ENCODE data around the gene WDR46.

Gene WDR46

DNA sequence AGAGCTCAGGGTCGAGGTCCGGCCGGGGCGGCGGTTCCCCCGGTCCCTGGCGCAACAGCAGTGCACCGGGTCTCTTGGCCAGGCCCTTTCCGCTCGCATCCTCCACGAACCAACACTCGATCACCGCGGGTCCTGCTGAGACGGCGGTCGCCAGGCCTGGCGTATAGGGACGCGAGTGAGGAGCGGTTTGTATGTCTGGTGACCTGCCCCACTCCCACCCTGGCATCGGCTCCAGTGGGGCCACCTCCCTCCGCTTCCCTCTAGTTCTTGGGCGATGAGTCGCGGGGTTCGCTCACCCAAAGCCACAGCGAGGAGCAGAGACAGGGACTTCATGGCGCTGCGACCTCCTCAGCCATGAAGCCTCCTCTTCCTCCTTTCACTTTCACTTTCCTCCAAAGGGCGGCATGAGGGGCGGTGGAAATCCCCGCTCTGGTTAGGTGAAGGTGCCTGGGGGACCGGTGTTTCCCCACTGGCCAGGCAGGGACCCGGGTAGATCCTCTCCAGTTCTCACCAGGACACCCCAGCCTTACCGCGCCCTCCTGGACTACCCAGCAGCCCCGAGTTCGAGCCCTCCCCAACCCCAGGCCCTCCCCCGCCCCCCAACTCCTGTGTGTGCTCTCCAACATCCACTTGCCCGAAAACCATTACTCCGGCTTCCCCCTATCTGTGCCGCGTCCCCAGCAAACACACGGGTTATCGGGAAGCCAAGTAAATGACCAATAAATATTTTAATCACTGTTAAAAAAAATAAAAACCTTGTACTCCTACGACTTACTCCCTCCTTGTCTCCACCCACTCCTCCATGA, 24.9 kb upstream of the WDR46 start, which contains the start of gene TAPBP:
TSS of gene TAPBP (minus strand) at position 370 of the 806 bp plus-strand sequence. CDS start at position 333, 37 bp downstream.
- DNase-seq (ENCODE audit: low spot score), result no peak

DNA sequence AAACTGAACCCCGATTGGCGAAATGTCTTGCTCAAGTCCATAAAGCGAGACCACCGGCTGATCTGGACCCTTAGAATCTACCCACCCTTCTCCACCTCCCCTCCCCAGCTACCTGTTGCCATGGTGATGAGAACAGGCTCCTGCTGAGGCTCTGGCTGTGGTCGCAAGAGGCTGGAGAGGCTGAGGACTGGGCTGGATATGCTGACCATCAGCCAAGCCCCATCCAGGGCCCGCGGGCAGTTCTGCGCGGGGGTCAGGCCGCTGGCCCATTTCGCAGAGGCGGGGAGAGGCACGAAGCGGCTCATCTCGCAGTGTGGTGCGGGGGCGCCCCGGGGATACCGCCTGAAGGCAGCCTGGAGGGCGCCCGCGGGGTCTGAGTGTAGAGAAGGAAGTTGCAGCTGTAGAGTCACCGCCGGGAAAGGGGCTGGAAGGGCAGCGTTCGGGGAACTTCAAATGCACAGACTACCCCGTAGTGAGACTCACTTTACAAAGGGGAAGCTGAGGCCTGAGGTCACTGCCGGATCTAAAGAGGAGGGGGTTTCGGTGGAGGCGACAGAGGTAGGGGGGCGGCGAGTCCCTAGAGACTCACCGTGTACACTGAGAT, 24.2 kb upstream of the WDR46 start:
- DNase-seq (ENCODE audit: low spot score), result no peak

DNA sequence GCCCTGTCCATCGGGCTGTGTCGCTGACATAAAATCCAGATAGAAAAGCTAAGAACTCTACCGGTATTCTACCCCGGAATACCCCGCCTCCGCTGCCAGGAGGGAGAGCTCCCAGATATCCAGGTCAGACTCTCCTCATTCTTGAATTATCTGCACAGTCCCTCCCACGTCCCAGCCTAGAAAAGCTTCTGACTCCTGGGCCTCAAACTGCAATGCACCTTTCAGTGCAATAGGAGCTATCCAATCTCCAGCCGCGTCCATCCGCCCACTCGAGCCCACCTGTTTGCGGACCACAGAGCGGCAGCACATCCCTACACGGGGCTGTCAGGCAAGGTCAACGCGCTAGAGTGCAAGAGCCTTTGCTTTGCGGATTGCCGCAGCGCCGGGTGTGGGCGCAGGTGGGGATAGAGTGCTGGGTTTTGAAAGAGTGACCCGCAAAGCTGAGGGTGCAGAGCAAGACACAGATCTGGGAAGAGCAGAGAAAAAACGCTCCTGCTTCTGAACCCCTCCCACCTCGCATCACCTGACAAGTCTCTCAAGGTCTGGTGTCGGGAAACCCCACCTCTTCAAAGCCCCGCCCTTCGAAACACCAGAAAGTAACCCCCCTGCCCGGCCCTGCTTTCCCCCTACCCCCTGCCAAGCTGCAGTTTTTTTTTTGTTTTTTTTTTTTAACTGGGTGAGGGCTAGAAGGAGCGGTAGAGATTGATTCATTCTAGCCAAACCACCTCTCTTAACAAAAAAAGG, 23.5 kb upstream of the WDR46 start:
- peak; percentile 89 for DNase-seq (ENCODE audit: low spot score)

DNA sequence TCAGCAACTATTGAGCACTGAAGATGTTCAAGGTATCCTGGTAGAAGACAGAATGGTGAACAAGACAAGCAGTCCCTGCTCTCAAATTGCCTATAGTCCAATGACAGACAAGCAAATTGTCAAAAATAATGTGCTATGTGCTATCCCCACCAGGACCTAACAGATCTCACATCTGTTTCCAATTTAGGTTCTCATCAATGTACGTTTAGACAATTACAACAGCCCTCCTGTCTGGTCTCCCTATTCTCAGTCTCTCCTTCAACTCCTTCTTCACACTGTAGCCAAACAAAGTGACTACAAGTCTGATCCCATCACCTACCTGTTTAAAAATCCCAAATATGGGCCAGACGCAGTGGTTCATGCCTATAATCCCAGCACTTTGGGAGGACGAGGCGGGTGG, 17.3 kb upstream of the WDR46 start:
- DNase-seq (ENCODE audit: low spot score), result no peak

DNA sequence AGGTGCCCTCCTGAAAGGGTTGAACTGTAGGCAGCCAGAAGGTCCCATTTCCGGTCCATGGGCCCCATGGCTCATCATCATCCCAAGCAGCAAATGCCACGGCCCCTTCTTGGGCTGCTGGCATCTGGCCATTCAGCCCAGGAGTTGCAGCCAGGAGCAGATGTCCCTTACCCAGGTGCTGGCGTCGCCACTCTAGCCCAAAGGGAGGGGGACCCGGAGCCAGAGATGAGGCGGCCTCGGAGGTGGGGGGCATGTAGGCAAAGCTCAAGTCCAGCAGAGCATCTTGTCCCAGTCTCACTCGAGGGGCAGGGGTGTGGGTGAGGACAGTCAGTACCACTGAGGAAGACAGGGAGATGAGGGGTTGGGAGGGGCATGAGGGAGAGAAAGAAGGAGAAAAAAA, 16.0 kb upstream of the WDR46 start:
- DNase-seq (ENCODE audit: low spot score), result no peak

DNA sequence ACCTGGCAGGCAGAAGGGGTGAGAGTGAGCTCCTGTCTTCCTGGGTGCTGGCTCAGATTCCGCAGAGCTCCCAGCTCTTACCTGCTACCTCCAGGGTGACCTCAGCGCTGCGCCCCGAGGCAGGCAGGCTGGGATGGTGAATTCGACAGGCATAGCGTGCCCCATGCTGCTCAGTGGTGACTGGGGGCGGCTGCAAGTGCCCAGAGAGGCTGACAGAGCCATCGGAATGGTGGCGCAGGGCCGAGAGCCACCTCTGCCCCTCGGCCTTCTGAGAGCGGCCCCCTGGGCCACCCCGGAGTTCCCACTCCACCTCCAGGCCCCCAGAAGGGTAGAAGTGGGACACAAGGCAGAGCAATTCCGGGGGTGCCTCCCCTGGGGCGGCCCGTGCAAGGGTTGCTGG, 15.2 kb upstream of the WDR46 start:
- DNase-seq (ENCODE audit: low spot score), result no peak

DNA sequence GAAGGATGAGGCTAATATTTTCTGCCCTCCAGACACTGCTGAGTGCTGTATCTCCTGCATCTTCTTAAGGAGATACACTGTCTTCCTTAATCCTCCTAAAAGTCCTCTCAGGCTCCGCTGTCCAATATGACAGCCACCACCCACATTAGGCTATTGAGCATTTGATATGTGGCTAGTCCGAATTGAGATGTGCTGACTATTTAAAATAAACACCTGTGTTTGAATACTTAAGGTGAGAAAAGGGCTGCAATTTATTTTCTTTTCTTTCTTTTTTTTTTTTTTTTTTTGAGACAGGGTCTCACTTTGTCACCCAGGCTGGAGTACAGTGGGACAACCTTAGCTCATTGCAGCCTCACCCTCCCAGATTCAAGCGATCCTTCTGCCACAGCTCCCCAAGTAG, 12.8 kb upstream of the WDR46 start:
- no peak for DNase-seq (ENCODE audit: low spot score)

DNA sequence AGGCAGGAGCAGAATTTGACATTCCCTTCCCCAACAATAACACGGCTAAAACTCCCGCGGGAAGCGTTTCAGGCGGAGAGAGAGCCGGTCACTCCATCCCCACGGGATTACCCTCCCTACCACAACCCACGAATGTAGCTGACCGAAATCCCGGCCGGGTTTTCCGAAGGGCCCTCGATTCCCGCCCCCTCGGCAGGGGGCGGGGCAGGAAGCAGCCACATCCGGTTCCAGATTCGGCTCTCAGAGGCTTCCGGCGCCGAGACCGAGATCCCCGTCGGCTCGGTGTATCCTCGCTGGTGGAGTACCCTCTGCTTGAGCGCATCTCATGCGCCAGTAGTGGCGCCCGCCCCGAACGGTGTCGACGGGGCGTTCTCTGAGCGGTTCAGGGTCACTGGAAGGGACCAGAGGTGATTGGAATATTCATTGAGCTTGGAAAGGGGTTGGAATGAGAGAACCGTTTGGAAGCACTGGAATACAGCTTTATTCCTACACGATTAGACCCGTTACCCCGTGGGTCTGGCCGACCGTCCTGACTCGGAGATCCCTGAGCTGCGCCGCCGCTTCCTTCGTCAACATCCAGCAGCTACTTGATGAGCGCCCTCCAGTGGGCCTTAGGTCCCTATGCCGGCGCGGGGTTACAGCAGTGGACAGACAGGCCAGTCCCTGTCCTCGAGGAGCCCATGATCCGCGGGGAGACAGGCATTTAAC, 10.4 kb upstream of the WDR46 start:
- peak; percentile 95 for DNase-seq (ENCODE audit: low spot score)

DNA sequence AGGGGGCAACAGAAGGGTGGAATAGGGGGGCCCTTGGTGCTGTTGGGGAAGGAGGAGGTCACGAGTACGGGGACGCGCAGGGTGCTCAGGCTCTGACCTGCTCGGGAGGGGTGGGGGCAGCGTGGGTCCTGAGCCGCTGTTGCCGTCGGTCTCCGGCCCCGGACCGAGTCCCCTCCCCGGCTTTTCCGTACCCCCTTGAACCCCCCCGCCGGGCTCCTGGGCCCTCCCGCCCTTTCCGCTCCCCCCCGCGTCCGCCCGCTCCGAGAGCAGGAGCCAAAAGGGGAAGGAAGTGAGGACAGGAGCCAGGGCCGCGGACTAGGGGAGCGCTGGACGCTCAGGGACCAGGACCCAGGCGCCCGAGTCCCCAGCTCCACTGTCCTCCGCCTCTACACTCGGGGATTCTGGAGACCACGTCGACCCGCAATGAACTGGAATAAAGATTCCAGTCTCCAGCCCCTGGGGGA, 9.8 kb upstream of the WDR46 start, which contains the start of gene RGL2:
TSS of gene RGL2 (minus strand) at position 170 of the 464 bp plus-strand sequence. CDS start 332 bp downstream, outside the sequence.
- DNase-seq (ENCODE audit: low spot score), result no peak

DNA sequence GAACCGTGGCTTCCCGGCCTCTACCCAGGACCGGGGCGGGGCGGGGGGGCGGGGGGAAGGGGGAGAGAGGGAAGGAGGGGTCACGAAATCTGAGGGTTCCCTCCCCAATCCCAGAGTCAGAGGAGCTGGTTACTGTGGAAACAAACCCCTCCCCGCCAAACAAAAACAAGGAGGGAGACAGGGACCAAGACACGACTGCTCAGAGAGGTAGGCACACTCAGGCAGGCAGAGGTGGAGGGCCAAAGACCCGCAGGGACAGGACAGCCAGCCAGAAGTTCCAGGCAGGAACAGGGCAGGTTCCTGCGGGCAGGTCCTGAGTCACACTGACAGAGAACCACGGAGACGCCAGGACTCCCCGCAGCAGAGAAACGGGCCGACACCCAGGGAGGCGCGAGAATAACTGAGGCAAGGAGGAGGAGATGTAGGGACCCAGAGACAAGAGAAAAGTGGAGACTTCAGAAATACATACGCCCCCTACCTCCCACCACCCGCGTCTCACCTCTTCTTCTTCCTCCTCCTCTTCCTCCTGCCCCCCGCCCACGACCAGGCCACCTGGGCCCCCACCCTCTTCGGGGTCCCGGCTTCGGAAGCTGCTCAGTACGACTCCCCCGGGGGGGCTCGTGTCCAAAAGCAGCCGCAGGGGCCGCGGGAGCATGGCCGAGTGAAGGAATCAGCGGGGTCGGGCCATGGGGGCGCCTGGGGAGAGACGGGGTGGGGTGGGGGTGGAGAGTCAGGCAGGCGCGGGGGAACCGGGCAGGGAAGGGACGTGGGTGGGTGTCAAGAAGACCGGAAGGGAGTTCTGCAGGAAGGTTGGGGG, 9.1 kb upstream of the WDR46 start:
- peak; percentile 90 for DNase-seq (ENCODE audit: low spot score)

DNA sequence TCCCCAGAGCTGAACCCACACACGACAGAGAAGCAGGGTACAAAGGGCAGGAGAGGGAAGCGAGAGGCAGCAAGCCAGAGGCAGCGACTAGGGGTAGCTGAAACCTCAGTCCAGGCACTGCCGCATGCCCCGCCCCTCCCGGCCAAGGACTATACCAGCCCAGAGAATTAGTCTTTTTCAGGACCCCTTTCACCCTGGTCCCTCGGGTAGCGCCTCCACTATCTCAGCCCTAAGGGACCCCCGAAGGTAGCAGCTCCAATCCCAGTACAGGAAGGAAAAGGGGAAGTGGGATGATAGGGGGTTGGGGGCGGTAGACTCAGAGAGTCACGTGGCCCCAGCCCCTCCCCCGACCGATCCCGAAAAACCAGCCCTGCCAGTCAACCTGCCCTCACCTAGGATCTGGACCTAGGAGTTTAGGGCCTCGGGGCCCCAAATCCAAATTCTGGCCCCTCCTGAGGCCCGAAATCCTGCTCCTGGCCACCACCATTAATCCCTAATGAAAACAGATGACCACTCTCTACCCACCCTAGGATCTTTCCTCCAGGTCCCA, 8.4 kb upstream of the WDR46 start:
- DNase-seq (ENCODE audit: low spot score), result no peak

DNA sequence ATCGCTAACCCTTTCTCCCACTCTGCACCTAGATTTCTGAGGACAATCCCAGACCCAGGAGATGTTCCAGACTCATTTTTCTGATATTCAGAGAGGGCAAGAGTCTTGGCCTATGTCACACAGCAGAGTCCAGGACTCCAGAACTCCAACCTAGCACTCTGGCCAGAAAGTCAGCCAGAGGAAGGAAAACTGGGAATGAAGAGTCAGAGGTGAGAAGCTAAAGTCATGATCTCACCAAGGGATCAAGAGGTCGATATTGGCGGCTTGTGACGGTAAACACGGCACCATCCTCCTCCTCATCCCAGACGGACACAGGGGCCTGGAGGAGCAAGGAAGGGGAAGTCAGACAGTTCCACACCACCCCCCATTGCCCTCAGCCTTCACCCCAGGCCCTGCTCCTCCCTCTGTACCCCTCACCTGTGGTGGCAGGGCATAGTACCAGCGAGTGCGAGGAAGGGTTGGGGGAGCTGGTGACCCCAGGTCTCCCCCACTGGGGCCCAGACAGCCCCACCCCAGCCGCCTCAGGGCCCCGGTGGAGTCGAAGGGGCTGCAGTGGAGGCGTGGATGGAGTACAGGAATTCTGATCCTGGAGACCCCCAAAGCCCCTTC, 7.9 kb upstream of the WDR46 start:
- DNase-seq (ENCODE audit: low spot score), result no peak

DNA sequence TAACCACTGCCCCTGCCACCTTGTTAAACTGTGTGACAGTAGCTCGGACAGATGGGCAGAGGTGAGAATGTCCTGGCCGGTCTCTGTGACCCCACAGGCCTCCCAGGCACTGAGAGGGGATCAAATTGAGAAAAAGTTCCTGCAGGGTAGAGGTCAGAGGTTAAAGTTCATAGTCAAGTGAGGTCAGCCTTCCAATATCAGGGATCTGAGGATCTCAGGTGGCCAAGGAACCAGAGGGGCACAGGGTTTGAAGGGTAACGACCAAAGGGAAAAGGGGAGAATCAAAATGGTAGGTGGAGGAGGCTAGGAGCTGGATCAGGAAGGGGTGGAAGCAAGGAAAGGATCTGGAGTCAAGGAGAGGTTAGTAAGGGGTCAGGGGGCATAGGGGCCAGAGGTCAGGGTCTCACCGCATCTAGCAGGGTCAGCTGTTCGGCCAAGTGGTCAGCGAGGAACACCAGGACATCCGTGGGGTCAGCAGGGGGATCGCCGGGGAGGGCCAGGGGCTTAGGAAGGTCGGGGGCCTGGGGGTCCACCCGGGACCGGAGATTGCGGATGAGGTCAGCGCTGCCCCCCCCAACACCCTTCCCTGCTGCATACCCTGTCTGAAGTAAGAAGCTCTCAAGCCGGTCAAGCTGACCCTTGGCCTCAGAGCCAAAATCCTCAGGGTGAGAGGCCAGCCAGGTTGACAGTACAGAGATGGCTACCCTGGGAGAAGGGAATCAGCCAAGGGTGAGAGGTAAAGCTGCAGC, 6.8 kb upstream of the WDR46 start:
- no peak for DNase-seq (ENCODE audit: low spot score)

DNA sequence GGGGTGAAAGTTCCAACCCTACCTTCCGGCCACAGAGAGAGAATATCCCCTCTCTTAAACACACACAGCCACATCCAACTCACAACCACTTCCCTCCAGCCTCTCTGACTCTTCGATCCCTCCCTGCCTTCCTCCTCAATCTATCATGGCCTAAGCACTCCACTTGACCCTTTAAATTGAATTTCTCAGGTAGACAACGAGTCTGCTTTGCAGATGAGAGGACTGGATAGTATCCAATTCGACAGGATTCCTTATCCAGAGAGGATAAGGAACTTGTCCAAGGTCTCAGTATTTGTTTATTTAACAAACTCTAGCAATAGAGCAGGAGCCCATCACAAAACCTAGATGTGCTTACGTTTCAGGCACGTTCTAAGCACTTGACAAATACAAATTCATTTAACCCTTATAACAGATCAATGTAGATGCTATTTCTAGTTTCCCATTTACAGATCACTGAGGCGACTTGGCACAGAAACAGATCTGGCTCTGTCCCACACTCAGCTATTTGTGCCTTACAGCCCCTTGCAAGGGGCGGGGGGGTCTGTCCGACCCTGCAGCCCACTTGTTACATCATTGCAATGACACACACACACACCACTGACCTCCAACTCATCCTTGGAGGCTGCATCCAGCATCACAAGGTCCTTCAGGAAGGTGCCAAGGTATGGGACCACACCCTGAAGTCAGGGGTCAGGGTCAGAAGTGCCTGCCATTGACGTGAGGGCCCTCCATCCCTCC, 5.2 kb upstream of the WDR46 start:
- DNase-seq (ENCODE audit: low spot score), result no peak

DNA sequence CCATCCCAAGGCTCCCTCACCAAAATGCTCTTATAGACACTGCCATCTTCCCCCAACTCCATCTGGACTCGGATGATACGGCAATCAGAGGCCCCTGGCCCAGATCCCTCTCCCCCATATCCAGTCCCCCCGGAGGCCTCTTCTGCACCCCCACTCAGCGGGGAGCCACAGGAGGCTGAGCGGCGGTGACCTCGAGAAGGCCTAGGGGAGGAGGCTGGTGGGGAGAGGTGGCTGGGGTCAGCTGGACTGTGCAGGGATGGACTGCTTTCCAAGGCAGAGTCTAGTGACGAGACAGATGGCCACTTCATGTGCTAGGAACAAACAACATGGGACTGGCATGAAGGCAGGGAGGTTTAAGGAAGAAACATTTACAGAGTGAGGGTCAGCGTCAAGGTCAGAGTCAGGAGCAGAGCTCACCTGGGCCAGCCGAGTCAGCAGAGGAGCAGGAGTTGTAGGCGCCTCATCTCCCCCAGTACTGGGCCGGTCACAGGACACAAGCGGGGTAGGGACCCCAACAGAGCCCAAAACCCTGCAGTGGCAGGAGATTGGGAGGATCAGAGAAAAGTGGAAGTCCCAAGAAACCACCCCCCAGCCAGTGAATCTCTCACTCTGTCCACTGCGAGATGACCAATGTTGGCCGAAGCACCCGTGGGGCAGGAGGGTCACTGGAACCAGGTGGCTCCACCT, 4.1 kb upstream of the WDR46 start:
- no peak for DNase-seq (ENCODE audit: low spot score)

DNA sequence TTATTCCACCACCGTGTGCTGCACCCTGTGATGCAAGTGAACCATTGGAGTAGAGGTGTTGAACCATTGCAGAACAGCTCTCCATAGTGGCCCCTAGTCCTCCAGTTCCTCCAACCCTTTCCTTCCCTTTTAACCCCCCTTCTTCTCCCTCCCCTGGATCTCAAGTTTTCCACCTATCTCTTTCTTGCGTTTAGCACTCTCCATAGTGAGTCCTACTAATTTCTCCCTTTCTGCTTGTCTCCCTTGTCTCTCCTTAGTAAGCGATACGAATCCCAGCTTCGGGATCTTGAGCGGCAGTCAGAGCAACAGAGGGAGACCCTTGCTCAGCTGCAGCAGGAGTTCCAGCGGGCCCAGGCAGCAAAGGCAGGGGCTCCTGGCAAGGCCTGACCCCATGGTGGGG, 1.4 kb upstream of the WDR46 start:
- no peak for DNase-seq (ENCODE audit: low spot score)

DNA sequence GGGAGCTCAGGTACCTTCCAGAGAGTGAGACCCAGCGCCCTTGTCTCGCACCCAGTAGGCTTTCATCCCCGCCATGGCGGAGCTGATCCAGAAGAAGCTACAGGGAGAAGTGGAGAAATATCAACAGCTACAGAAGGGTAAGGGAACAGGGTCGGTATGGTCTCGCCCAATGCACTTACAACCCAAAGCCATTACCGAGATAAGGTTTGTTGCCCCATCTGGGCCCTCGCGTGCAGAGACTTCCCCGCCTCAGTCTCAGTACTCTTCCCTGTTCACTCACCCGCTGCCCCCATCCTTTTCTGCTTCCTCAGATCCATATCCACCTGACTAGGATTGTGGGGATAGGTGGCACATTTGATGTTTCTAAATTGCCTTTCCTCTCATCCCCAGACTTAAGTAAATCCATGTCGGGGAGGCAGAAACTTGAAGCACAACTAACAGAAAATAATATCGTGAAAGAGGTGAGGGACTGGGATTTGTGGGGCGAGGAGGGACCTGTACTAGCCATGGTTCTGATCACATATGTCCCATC, 811 bp upstream of the WDR46 start:
- DNase-seq (ENCODE audit: low spot score), result no peak

All from COLO829 (cell line).